COLO668 (cell line): ENCODE measurements around the gene ATXN1.

Source experiments
- DNase-seq: peaks from one replicate; lab custom pipeline; 2025; ENCODE audit not compliant: unreplicated experiment; lab: John Stamatoyannopoulos, UW

ATXN1 gene

DNA sequence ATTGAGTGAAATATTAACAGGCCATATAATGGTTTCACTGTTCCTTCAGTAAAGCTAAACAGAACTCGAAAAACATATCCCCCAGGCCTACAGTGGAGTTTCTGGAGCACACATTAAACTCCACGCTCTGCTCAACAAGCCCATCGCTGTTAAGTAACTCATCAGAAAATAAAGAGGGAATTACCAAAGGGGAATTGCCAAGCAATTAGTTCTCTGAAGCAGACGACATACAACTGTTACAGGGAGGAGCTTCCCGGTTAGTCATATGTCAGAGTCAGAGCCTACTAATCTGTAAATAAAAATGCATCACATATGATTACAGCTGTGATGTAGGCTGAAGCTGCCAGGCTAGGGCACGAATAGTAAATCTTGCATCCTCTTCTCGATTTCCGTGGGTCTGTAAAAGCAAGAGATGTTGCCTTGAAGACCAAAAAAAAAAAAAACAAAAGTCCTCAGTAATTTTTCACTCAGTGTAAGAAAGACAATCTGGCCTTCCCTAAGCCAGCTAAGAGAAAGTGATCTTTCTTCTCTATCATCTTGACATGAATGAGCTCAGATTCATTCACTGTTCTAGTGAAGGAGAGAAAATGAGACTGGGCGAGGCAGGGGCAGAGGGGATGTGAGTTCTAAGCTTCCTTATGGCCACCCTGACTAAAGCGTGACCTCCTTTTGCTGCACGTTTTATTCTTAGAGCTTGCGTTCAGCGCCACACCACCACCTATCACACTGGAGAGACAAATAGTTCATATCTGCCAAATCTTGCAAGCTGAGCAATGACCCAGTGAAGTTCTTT lies 13.8 kb downstream of the ATXN1 start:
- no peak for DNase-seq

GRCh38 chr6:16746812-16747211 lies 14.4 kb downstream of the ATXN1 start:
- DNase-seq: no peak

GRCh38 chr6:16746401-16746800 lies 14.9 kb downstream of the ATXN1 start:
- DNase-seq: no peak

- DNase-seq: no peak
These were observed 17.5 kb downstream of the ATXN1 start for GRCh38 chr6:16743664-16744210.

DNA sequence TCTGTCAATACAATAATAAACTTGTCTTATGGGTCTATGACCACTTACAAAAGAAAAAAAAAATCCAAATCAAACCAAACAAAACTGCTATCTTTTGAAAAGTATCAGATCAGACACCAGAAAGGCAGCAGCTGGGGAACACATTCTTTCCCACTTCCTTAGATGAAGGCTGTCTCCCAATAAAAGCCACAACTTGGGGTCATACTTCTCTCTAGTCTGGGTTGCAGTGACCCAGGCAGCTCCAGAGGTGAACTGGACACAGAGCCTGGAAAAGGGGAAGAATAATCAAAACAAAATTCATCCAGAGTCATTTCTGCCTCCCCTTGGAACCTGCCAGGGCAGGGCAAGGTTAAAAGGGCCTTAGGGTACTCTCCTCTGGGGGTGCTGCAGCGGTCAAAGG lies 19.1 kb downstream of the ATXN1 start:
- DNase-seq: no peak

DNA sequence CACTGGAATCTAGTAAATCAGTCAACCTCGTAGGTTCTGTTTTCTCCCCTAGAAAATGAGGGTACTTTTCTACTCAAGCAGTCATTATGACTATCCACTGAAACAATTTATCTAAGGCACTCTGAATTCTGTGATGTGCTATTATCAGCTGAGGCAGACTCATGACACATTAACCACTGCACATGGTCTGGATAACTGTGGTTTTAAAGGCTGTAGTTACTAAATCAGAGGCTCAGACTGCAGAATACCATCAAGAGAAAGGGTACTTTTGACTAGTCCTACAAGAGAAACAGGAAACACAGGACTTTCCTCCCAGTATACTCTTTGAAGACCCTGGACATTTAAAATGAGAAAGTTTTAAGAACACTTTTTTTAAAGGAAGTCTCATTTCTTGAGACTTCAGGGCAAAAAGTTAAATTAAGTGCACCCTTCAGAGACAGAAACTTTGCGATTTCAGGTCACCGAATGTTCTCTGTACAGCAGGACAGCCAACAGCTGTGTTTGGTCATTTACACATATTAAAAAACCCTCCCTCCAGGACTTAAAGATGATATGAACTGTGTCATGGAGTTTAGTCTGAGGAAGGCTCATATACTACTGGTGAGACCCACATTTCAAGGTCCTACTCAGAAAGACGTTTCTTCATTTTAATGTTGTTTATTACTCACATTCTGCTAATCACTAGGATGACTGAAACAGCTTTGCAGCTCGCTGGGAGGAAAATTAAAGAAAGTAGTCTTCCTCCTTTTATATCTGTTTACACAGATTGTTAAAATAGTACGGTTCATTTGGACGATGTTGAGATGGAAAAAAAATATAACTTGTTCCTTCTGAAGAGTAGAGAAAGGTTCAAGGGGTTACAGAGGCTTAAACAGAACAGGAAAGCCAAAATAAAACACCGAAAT lies 19.9 kb downstream of the ATXN1 start:
- no peak for DNase-seq

DNA sequence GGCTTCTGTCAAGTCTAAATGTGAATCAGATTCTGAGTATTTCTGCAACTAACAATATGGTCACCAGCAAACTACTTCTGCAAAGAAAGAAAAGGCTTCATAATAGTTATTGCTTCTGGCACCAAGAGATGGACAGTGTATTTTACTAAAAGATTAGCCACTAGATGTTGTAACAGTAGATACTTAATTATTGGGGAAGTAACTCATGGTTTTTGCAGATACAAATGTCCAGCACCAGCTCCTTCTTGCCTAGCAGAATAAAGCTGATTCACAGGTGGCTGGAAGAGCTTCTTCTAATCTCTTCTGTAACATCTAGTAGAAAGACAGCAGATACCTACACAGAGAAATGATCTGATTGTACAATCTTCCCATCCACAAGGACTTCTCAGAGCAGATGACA lies 21.2 kb downstream of the ATXN1 start:
- no peak for DNase-seq

DNA sequence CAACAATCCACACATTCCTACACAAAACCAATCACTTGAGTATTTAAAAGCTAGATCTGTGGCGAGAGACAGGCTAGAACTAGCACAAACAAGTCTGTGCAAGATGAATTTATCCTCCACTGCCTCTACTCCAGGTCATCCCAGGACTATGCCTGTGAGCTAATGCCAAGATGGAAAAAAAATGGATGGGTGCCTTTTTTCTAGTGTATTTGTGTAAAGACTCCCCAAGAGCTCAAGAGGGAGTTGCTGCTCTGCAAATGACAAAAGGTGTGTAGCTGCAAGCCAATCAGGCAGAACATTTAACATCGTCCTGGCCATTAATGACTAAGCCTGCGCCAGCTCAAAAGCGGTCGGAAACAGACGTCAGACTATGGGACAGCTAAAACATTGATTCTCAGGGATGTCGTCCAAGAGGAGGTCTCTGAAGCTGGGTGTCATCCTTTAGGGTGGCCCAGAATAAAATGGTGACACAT lies 21.9 kb downstream of the ATXN1 start:
- no peak for DNase-seq

DNA sequence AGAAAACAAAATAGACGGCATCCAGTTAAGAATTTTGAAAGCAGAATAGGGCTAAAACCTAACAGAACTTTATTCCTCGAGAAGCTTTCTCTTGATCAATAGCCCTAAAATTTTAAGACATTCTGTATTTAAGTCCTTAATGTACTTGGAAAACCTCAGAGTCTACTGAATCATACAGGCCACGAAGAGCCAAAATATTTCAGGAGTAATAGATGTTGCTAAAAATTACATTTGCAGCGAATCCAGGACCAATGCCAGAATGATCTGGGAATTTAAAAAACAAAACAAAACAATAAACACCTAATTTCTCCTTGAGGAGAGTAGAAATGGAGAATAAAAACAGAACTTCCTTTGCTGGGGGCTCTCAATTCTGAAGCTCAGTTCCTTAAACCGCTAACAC lies 23.3 kb downstream of the ATXN1 start:
- DNase-seq: no peak

DNA sequence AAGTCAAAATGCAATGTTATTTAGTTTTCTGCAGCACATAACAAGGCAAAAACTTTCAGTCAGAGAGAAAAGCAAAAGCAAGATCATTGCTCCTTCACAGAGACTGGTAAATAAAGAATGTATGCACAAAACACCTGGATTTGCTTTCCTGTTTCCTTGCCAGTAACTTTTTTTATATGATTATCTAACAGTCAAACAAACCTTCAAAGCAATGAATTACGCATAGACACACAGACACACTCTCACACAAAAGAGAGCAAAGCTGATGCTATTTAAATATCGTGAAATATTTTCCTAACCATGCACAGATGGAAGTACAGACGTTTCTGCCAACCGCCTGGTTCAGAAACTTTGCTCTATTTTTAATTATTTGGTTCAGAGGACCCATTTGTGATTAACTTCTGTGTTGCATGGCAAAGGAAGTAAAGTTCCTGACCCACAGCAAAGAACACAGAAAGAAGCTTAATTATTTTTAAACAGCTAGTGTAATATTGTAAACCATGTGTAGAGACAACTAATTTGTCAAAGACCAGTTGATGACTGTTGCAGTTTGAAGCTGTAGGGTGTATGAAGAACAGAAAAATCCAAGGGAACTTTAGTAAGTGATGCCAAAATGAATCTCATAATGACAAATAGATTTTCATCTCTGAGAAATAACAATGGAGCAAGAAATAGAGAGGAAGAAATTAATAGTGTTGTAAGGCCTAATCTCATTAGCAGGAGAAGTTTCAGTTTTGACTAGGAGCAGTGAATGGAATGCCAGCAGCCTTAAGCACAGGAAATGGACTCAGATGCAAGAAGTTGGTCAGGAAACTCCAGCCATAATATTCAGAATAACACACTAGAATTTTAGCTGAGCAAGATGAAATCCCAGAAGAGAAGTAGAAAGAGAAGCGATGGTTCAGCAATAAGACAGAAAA lies 24.1 kb downstream of the ATXN1 start:
- no peak for DNase-seq

GRCh38 chr6:16735014-16735413 lies 26.2 kb downstream of the ATXN1 start:
- no peak for DNase-seq

DNA sequence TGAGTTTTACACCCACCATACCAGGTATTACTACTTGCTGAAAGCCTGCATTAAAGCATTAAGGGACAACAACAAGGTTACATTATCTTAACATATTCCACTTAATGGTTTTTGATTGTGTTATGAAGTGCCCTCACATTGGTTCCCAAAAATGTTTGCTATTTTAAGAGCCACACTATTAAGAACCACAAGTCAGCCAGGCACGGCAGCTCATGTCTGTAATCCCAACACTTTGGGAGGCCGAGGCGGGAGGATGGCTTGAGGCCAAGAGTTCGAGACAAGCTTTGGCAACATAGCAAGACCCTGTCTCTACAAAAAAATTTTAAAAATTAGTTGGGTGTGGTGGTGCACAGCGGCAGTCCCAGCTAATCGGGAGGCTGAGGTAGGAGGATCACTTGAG lies 28.2 kb downstream of the ATXN1 start:
- DNase-seq: no peak

- no peak for DNase-seq
These were observed 29.7 kb downstream of the ATXN1 start for GRCh38 chr6:16731478-16732051.

- no peak for DNase-seq
These were observed 30.4 kb downstream of the ATXN1 start for GRCh38 chr6:16730738-16731477.

GRCh38 chr6:16729744-16730143 lies 31.5 kb downstream of the ATXN1 start:
- DNase-seq: no peak

- no peak for DNase-seq
These were observed 32.0 kb downstream of the ATXN1 start for GRCh38 chr6:16729183-16729691.

DNA sequence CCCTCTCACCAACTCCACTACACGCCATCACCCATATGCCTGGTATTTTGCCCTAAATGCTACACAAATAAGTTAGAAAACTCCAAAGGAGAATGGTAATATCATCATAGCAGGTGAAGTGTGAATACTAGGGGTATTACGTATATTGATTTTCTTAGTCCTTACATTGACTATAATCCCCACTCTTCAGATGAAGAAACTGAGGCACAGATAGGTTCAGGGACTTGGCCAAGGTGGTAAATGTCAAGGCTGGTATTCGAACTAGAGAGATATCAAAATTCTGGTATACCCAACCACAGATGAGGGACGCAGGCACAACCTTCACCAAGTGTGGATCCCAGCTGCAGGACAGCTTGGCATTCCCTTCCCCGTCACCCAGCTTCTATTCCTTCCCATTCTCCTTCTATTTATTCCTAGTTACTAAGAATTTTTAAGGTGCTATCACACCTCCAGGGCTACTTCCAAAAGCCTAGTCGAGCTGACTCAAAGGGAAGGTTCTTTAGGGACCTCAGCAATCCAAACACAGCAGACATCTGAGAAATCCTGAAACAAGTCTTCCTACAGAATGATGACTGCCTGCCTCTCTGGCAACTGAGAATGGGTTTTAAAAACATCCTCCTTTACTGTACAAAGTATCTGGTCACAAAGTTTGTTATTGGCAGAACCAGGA lies 32.6 kb downstream of the ATXN1 start:
- DNase-seq: no peak

- DNase-seq: no peak
These were observed 33.3 kb downstream of the ATXN1 start for GRCh38 chr6:16727996-16728395.
